HepG2 (cell line): ENCODE data around the gene LAMTOR1. TPM values are rescaled to one million over a fixed set of nuclear protein-coding genes. Genes with fewer than 3 reads are reported as not detected.
A peak's percentile ranks its signal among the peaks of the same experiment; 100 is the strongest.

Source experiments
- AHDC1 ChIP-seq: sonication (generic); formaldehyde crosslinking; IDR thresholded peaks from 2 replicates; pipeline ENCODE4 v1.5.1; 2020; ENCODE audit warnings: mild to moderate bottlenecking, missing genetic modification reagents, borderline replicate concordance
- E2F2 ChIP-seq: sonication (generic); formaldehyde crosslinking; IDR thresholded peaks from 2 replicates; pipeline ENCODE4 v1.4.0; 2020; ENCODE audit warnings: missing genetic modification reagents, borderline replicate concordance
- GATAD1 ChIP-seq: IDR thresholded peaks from 2 replicates; pipeline ENCODE4 v1.6.1; 2016; ENCODE audit warnings: missing genetic modification reagents, missing compliant biosample characterization
- HES4 ChIP-seq: sonication (generic); formaldehyde crosslinking; IDR thresholded peaks from 2 replicates; pipeline ENCODE4 v1.9.0; 2021; ENCODE audit warnings: mild to moderate bottlenecking, missing genetic modification reagents, borderline replicate concordance
- MED1 ChIP-seq: sonication (generic); formaldehyde crosslinking; IDR thresholded peaks from 2 replicates; pipeline ENCODE4 v1.4.0; 2020; ENCODE audit warnings: missing genetic modification reagents
- NFAT5 ChIP-seq: sonication (generic); formaldehyde crosslinking; IDR thresholded peaks from 2 replicates; pipeline ENCODE4 v1.4.0; 2020; ENCODE audit warnings: missing genetic modification reagents
- NPAS2 ChIP-seq: sonication (generic); formaldehyde crosslinking; IDR thresholded peaks from 2 replicates; pipeline ENCODE4 v1.8.0; 2022; ENCODE audit warnings: mild to moderate bottlenecking, missing genetic modification reagents, borderline replicate concordance
- POGK ChIP-seq: sonication (generic); formaldehyde crosslinking; conservative IDR thresholded peaks from 2 replicates; pipeline ENCODE4 v1.8.0; 2022; ENCODE audit warnings: mild to moderate bottlenecking, moderate library complexity, missing genetic modification reagents
- RNF2 ChIP-seq: fragments of 450-650 bp; conservative IDR thresholded peaks from 2 replicates; pipeline ENCODE4 v1.6.1; 2016; ENCODE audit warnings: low read depth
- SP4 ChIP-seq: sonication (generic); formaldehyde crosslinking; IDR thresholded peaks from 2 replicates; pipeline ENCODE4 v1.8.1; 2023; ENCODE audit warnings: mild to moderate bottlenecking, missing genetic modification reagents
- THAP11 ChIP-seq: IDR thresholded peaks from 2 replicates; pipeline ENCODE4 v1.6.1; 2016; ENCODE audit warnings: missing biosample characterization, missing genetic modification reagents
- ZFP41 ChIP-seq: sonication (generic); formaldehyde crosslinking; IDR thresholded peaks from 2 replicates; pipeline ENCODE4 v1.4.0; 2020; ENCODE audit warnings: mild to moderate bottlenecking, missing genetic modification reagents, borderline replicate concordance
- ZNF256 ChIP-seq: sonication (generic); formaldehyde crosslinking; conservative IDR thresholded peaks from 2 replicates; pipeline ENCODE4 v1.4.0; 2020; ENCODE audit warnings: missing genetic modification reagents
- polyA plus RNA-seq, 8 experiments: library from polyadenylated mRNA; depleted of rRNA in 3 of 8; stranded (reverse) in 7 of 8; unstranded in 1 of 8; fragments of >200 nt; fragmentation: Illumina TruSeq in 4 of 8; extraction: Trizol in 4 of 8; gene quantifications; 2 replicates each; pipeline versions ENCODE4 v1.2.1 to v1.2.3, GENCODE V29; 2011 to 2016; ENCODE audit warnings: low read depth in 4 of 8, missing spikeins in 1 of 8, mixed read lengths in 1 of 8; ENCODE audit not compliant: insufficient read depth in 1 of 8
- total RNA-seq, 5 experiments: library from RNA; depleted of rRNA; stranded (reverse); fragments of >200 nt; fragmentation: Illumina TruSeq; extraction: Trizol; gene quantifications; 2 replicates each; pipeline ENCODE4 v1.2.3, GENCODE V29; 2016; ENCODE audit warnings: low read depth in 1 of 5

Gene LAMTOR1
- total and polyA plus RNA-seq, 2 of the 13 experiments (the other 11 are each of a cell fraction or from before 2014, with no cell fraction given) = 60.4 to 66.0 TPM

GRCh38 chr11:72103754-72104167 lies 664 bp upstream of the LAMTOR1 start (continued):
- TF ChIP-seq THAP11 (CRISPR knock-in tag) = no peak
- 0 out of 2 replicates have a peak, but pooled peaks have one; percentile 57 for TF ChIP-seq RNF2
- 0 out of 2 replicates have a peak, but pooled peaks have one; percentile 10 for TF ChIP-seq NFAT5 (CRISPR knock-in tag)
- TF ChIP-seq HES4 (CRISPR knock-in tag) = 0 out of 2 replicates have a peak, but pooled peaks have one; percentile 44
- 0 out of 2 replicates have a peak, but pooled peaks have one; percentile 4 for TF ChIP-seq ZNF256 (CRISPR knock-in tag)
- TF ChIP-seq MED1 (CRISPR knock-in tag) = peak; percentile 9; the same call in 1 of the 2 replicates
- TF ChIP-seq POGK (CRISPR knock-in tag) = 0 out of 2 replicates have a peak, but pooled peaks have one; percentile 21
- TF ChIP-seq SP4 (CRISPR knock-in tag) = peak; percentile 4; the same call in 1 of the 2 replicates
- TF ChIP-seq ZFP41 = 0 out of 2 replicates have a peak, but pooled peaks have one; percentile 13
- TF ChIP-seq E2F2 (CRISPR knock-in tag) = 0 out of 2 replicates have a peak, but pooled peaks have one; percentile 17
- 0 out of 2 replicates have a peak, but pooled peaks have one; percentile 15 for TF ChIP-seq AHDC1
- no peak for TF ChIP-seq GATAD1
- TF ChIP-seq NPAS2 (CRISPR knock-in tag) = no peak
